HEK293T (cell line): Measurements from ENCODE around the gene TPM1.

Experiments
- CTCF ChIA-PET: fragments of 350-600 bp; formaldehyde crosslinking; extraction: SDS; loops from one replicate; lab custom pipeline; 2021; ENCODE audit warnings: antibody characterized with exemption, inconsistent platforms; lab: Yijun Ruan, JAX
- POLR2A ChIA-PET: fragments of 350-600 bp; formaldehyde crosslinking; extraction: SDS; loops from one replicate; lab custom pipeline; 2020; ENCODE audit warnings: antibody characterized with exemption, inconsistent platforms; lab: Yijun Ruan, JAX
- DNase-seq: peaks from one replicate; pipeline ENCODE4 v3.0.0; 2012; ENCODE audit warnings: mixed read lengths; ENCODE audit errors: extremely low spot score
- ARNT ChIP-seq: fragments of 450-650 bp; IDR thresholded peaks from 2 replicates; pipeline ENCODE4 v1.6.1; 2017; ENCODE audit warnings: mild to moderate bottlenecking
- BHLHE40 ChIP-seq: fragments of 450-650 bp; IDR thresholded peaks from 2 replicates; pipeline ENCODE4 v1.6.1; 2016; ENCODE audit warnings: mild to moderate bottlenecking, moderate library complexity, borderline replicate concordance
- CTBP1 ChIP-seq: fragments of 450-650 bp; IDR thresholded peaks from 2 replicates; pipeline ENCODE4 v1.6.1; 2016; ENCODE audit warnings: borderline replicate concordance
- ELF4 ChIP-seq: fragments of 450-650 bp; IDR thresholded peaks from 2 replicates; pipeline ENCODE4 v1.6.1; 2017; ENCODE audit warnings: antibody characterized with exemption
- FOXA1 ChIP-seq: fragments of 450-650 bp; IDR thresholded peaks from 2 replicates; pipeline ENCODE4 v1.6.1; 2016; ENCODE audit warnings: mild to moderate bottlenecking
- FOXK2 ChIP-seq: fragments of 450-650 bp; IDR thresholded peaks from 2 replicates; pipeline ENCODE4 v1.6.1; 2016; ENCODE audit warnings: mild to moderate bottlenecking
- FOXM1 ChIP-seq: fragments of 450-650 bp; IDR thresholded peaks from 2 replicates; pipeline ENCODE4 v1.6.1; 2017; ENCODE audit warnings: mild to moderate bottlenecking, borderline replicate concordance
- HDGF ChIP-seq: fragments of 450-650 bp; IDR thresholded peaks from 2 replicates; pipeline ENCODE4 v1.6.1; 2017; ENCODE audit warnings: antibody characterized with exemption, borderline replicate concordance
- L3MBTL2 ChIP-seq: fragments of 450-650 bp; conservative IDR thresholded peaks from 2 replicates; pipeline ENCODE4 v1.6.1; 2016; ENCODE audit warnings: mild to moderate bottlenecking
- LEF1 ChIP-seq: fragments of 450-650 bp; IDR thresholded peaks from 2 replicates; pipeline ENCODE4 v1.6.1; 2017; ENCODE audit warnings: mild to moderate bottlenecking, borderline replicate concordance
- NFRKB ChIP-seq: fragments of 450-650 bp; IDR thresholded peaks from 2 replicates; pipeline ENCODE4 v1.6.1; 2016; ENCODE audit warnings: mild to moderate bottlenecking, moderate library complexity
- SP1 ChIP-seq: fragments of 450-650 bp; IDR thresholded peaks from 2 replicates; pipeline ENCODE4 v1.6.1; 2017
- SUZ12 ChIP-seq: fragments of 450-650 bp; IDR thresholded peaks from 2 replicates; pipeline ENCODE4 v1.6.1; 2016; ENCODE audit warnings: mild to moderate bottlenecking
- TARDBP ChIP-seq: fragments of 450-650 bp; IDR thresholded peaks from 2 replicates; pipeline ENCODE4 v1.6.1; 2016
- ZNF384 ChIP-seq: fragments of 450-650 bp; IDR thresholded peaks from 2 replicates; pipeline ENCODE4 v1.6.1; 2016
- TF ChIP-seq, protein P1 (sequence below): fragments of 450-650 bp; IDR thresholded peaks from 2 replicates; pipeline ENCODE4 v1.6.1; 2016

Gene TPM1

DNA sequence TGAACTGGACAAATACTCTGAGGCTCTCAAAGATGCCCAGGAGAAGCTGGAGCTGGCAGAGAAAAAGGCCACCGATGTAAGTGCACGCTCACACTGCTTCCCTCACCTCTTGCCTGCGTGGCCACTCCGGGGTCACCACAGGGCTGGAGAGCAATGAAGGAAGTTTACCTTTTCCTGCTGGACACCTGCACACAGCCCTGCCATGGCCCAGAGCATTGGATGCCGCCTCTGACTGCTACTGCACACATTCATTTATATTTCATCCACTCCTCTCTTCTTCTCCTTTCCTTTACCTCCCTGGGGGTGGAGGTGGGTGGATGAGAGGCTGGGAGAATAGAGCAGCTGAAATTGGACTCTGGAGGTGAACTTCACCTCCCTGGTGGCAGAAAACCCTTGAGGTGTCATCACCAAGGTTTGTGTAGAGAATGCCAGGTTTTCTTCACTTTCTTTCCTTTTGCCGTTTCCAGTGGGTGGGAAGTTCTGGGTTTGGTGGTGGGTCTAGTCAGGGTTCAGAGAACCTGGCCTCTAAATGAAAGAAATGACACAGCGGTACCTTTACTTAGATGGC, 1.6 kb downstream of the TPM1 start:
- ChIA-PET CTCF (no interaction called here), POLR2A (no interaction called here)
- TF ChIP-seq LEF1 (no peak), ELF4 (no peak), SUZ12 (no peak), FOXA1 (no peak), ZNF384 (no peak), ARNT (no peak), TARDBP (no peak), NFRKB (no peak), BHLHE40 (no peak), FOXK2 (no peak), CTBP1 (no peak), L3MBTL2 (no peak), HDGF (no peak), FOXM1 (no peak), SP1 (no peak)
- TF ChIP-seq, protein P1, sequence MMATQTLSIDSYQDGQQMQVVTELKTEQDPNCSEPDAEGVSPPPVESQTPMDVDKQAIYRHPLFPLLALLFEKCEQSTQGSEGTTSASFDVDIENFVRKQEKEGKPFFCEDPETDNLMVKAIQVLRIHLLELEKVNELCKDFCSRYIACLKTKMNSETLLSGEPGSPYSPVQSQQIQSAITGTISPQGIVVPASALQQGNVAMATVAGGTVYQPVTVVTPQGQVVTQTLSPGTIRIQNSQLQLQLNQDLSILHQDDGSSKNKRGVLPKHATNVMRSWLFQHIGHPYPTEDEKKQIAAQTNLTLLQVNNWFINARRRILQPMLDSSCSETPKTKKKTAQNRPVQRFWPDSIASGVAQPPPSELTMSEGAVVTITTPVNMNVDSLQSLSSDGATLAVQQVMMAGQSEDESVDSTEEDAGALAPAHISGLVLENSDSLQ, result no peak
- DNase-seq, result no peak

DNA sequence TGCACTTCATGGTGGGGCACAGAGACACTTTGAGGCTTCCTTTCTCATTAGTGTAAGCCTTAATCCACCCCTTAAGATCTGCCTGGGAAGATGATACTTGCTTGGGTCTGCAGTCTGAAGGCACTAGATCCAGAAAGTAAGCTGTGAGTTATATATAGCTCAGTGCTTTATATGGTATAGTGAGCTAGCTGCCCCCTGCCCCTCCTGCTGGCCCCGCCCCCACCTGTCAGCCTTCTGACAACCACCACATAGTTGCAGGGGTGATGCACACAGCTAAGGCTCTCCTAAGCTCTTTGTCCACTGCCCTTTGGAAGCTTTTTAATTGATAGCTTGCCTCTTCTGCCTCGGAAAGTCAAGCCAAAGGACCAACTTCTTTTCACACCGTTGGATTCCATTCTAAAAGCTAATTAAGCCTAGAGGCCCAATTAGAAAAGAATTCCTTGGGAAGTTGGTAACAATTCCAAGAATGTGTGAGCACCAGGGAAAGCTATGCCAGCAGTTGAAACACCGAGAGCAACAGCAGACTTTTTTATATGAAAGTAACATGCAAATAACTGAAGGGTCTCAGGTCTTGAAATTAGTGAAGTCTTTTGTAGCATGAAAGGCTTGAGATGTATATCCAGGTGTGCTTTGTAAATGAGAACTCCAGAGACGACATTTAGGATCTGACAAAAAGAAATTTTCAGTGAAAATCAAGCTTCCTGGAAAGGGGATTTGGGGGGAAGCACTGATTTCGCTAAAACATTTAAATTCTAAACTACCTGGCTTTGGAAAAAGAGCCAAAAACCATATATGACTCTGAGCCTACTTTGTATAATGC, 2.3 kb downstream of the TPM1 start:
- TF ChIP-seq BHLHE40 (no peak), ZNF384 (no peak), HDGF (no peak)
- TF ChIP-seq, protein P1, result no peak
- ChIA-PET POLR2A (no interaction called here), CTCF (interaction anchor here (0.6 kb wide), 1 partner anchor 55 kb away, joined by 3 read pairs; no protein-coding TSS in a partner anchor)
- no peak for DNase-seq

DNA sequence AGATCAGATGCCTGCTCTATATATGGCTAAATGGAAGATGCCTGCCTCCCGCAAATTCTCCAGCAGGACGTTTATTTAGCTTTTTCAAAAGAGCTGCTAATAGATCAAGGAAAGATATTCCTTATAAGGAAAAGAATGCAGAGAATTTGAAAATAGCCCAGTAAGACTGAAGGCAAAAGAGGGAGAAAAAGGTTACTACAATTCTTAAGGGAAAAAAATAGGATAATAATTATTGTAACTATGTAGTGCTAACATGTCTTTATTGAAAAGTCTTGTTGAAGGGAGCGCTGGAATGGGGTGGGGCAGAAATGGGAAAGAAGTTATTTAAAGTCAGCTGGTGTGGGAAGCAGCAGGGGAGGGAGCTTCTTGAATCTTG, 2.9 kb downstream of the TPM1 start:
- CTCF ChIA-PET, result no interaction called here
- POLR2A ChIA-PET, result no interaction called here
- no peak for DNase-seq
- TF ChIP-seq CTBP1 (no peak), SP1 (no peak), FOXM1 (no peak), NFRKB (no peak), FOXK2 (no peak), ELF4 (no peak), ZNF384 (no peak), HDGF (no peak), LEF1 (no peak), FOXA1 (no peak), L3MBTL2 (no peak), ARNT (no peak), SUZ12 (no peak), BHLHE40 (no peak), TARDBP (no peak)
- TF ChIP-seq, protein P1, result no peak

DNA sequence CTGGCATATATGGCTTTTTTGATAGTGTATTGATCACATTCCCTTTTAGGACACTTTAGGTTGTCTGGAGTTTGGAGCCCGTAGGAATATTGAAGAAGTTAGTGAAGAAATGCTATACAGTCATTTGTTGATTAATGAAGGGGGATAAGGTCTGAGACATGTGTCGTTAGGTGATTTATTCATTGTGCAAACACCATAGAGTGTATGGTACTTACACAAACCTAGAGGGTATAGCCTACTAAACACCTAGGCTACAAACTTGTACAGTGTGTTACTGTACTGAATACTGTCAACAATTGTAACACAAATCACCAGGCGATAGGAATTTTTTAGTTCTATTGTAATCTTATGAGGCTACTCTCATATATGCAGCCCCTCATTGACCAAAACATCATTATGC, 3.3 kb downstream of the TPM1 start:
- ChIA-PET CTCF (no interaction called here), POLR2A (no interaction called here)
- no peak for TF ChIP-seq FOXM1
- no peak for TF ChIP-seq HDGF
- TF ChIP-seq LEF1, result no peak
- no peak for TF ChIP-seq SUZ12
- no peak for TF ChIP-seq ELF4
- no peak for DNase-seq

DNA sequence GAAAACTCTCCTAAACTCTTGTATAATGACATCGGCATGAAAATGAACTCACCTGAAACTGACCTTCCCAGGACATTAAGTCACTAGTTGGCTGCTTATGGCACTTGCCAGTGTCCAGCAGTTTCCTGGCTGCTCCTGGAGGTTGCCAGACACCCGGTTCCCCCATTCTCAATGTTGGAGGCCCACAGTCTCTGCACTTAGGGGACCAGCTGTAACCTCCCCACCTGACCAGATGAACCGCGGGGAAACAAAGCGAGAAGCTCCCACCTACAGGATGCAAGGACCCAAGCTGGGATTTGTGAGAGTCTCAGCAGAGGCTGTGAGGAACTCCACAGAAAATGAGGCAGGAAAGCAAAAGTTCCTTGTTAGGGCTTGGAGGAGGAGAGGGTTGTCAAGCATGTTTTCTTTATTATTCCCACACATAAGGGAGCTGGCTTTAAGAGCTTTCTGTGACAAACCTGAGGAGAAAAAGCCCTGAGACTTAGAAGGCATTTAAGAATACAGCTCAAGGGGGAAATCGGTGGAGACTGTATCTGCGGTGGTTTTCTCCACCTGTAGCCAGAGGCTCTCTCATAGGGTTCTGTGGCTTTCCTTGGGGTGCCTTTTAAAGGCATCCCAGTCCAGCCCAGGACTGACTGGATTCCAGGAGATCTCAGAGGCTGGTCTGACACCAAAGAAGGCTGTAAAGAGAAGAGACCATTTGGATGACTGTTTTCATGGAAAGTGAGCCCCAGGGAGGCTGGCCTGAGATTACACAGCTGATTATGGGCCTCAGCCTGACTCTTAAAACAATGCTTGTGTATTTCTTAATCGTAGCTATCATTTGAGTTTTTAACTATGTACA, 4.6 kb downstream of the TPM1 start:
- ChIA-PET POLR2A (interaction anchor here (1.0 to 1.1 kb wide), 2 partner anchors 10 to 28 kb away, joined by 3 read pairs; no protein-coding TSS in a partner anchor), CTCF (interaction anchor here (0.7 to 2.9 kb wide), 16 partner anchors 11 to 256 kb away, joined by 3 to 18 read pairs (median 4); no protein-coding TSS in a partner anchor)
- no peak for DNase-seq
- TF ChIP-seq, protein P1, result no peak
- TF ChIP-seq FOXK2, result no peak
- TF ChIP-seq HDGF, result no peak
- TF ChIP-seq L3MBTL2, result no peak
- no peak for TF ChIP-seq BHLHE40
- TF ChIP-seq NFRKB, result no peak
- no peak for TF ChIP-seq TARDBP
